Small intestine (tissue), 7 donors: Measurements from ENCODE around the gene EFCAB11. TPM values are rescaled to one million over a fixed set of nuclear protein-coding genes. Genes with fewer than 3 reads are reported as not detected.

Source experiments
- DNase-seq, 2 donors: peaks; one replicate each; pipeline versions ENCODE4 v3.0.0 to v3.0.0-alpha.2; 2013
- FAIRE-seq: peaks from 2 replicates; lab custom pipeline; 2012; peaks lifted over from hg19 to GRCh38; lab: Jason Lieb, UNC
- H3K27ac ChIP-seq, 3 donors: one replicate each; pipeline ENCODE4 v1.5.1; 2013; ENCODE audit warnings: low read length in 2 of 3, mild to moderate bottlenecking in 2 of 3, control low read depth in 1 of 3, inconsistent platforms in 1 of 3, low read depth in 1 of 3, moderate library complexity in 1 of 3
- H3K27me3 ChIP-seq, 3 donors: one replicate each; pipeline ENCODE4 v1.6.1; 2013; ENCODE audit warnings: low read length in 3 of 3, inconsistent platforms in 1 of 3; ENCODE audit not compliant: control insufficient read depth in 3 of 3, insufficient read depth in 3 of 3
- H3K36me3 ChIP-seq, 3 donors: one replicate each; pipeline ENCODE4 v1.6.1; 2013; ENCODE audit warnings: low read length in 3 of 3, inconsistent platforms in 1 of 3, low read depth in 1 of 3, mild to moderate bottlenecking in 1 of 3, moderate library complexity in 1 of 3; ENCODE audit not compliant: control insufficient read depth in 3 of 3, insufficient read depth in 2 of 3
- H3K4me1 ChIP-seq, 3 donors: one replicate each; pipeline ENCODE4 v1.6.1; 2013; ENCODE audit warnings: low read length in 2 of 3, inconsistent platforms in 1 of 3, low read depth in 1 of 3, mild to moderate bottlenecking in 1 of 3, moderate library complexity in 1 of 3; ENCODE audit not compliant: control insufficient read depth in 3 of 3, insufficient read depth in 2 of 3
- H3K4me3 ChIP-seq, 3 donors: one replicate each; pipeline ENCODE4 v1.5.1; 2013; ENCODE audit warnings: low read length in 3 of 3, control low read depth in 1 of 3, inconsistent platforms in 1 of 3, low read depth in 1 of 3, mild to moderate bottlenecking in 1 of 3, moderate library complexity in 1 of 3
- H3K9me3 ChIP-seq, 2 donors: one replicate each; pipeline ENCODE4 v1.6.1; 2013; ENCODE audit warnings: low read depth in 1 of 2, low read length in 1 of 2; ENCODE audit not compliant: control insufficient read depth in 2 of 2, insufficient read depth in 1 of 2
- WGBS, 3 donors: extraction: QIAGEN DNeasy Blood & Tissue Kit; methylation state at CpG; one replicate each; pipeline ENCODE4 v1.1.7; 2013; 5-methylcytosine and 5-hydroxymethylcytosine counted together
- polyA plus RNA-seq, 4 donors: library from polyadenylated mRNA; stranded (reverse) in 3 of 4; unstranded in 1 of 4; fragments of 200-250 nt in 3 of 4; fragments of 120-200 nt in 1 of 4; gene quantifications; one replicate each; pipeline versions ENCODE4 v1.2.1 to v1.2.3, GENCODE V29; 2013
- donor health status: healthy with polysubstance abuse.
- donor health status: control.
- donor health status: control.
- donor health status: Bipolar disorder and iron deficiency.
- donor health status: healthy.

EFCAB11 gene
- polyA plus RNA-seq, 4 donors, result 3.8 to 15.4 (median 7.8) TPM

DNA sequence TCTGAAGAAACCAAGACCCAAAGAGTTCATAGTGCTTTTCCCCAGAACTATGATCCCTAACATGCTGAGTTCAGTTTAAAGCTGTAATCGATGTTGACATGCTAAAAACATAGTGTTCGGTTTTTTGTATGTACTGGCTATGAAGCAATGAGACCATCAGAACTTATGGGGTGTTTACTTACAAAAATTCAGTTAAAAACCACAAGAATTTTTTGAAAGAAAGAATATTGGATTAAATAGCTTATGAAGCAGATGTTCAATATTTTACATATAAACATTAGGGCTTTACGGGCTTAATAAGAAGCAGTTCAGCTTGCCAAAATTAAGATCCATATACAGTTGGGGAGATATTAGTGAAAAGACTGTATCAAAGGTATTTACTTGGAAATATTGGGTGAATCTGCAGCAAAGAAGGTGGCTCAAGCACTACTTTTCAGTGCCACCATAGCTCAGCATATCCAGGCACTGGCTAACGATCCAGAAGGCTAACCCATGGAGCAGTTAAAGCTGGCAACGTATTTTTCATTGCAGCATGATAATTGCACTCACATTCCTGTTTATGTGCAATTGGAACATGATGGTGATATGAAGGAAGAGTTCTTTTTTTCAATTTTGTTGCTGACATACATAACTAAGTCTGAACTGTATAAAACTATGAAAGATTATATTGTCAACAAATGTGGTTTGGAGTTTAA lies 125.9 kb downstream of the EFCAB11 start:
- no peak for FAIRE-seq
- H3K4me3 ChIP-seq, result no peak overlapping the region
- no peaks in the 10 kb centered on the region for H3K9me3 ChIP-seq
- H3K27me3 ChIP-seq, result no peaks in the 10 kb centered on the region
- H3K27ac ChIP-seq, result no peak overlapping the region
- WGBS, 3 donors, result 71 to 91% (median 87%) methylated on average over 5 of the region's 5 CpGs
- H3K4me1 ChIP-seq, result no peaks in the 10 kb centered on the region
- no peak for DNase-seq
- no peaks in the 10 kb centered on the region for H3K36me3 ChIP-seq

DNA sequence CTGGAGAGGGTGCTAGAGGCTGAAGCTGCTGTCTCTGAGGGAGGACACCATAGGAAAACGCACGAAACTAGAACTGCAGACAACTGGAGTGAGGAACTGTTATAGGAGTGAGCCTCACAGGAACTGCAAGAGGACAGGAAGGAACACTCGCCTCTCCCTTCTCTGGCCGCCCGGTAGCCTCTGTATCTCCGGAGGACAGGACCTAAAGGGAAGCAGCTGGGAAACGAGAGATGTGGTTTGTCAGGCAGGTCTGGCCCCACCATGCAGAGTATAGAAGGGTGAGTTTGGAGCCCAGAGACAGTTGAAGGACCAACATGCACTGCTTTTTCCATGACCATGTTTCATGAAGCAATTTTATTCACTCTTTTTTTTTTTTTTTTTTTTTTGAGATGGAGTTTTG lies 127.3 kb downstream of the EFCAB11 start:
- FAIRE-seq (no peak), DNase-seq (no peak)
- no peak overlapping the region for H3K27ac ChIP-seq
- no peaks in the 10 kb centered on the region for H3K27me3 ChIP-seq
- H3K4me3 ChIP-seq, result no peak overlapping the region
- H3K4me1 ChIP-seq, result no peaks in the 10 kb centered on the region
- peaks cover 0 to 4% of the 10 kb centered on the region in 2 donors for H3K9me3 ChIP-seq
- 76 to 93% (median 82%) methylated on average over 7 of the region's 7 CpGs for WGBS, 3 donors
- no peaks in the 10 kb centered on the region for H3K36me3 ChIP-seq

DNA sequence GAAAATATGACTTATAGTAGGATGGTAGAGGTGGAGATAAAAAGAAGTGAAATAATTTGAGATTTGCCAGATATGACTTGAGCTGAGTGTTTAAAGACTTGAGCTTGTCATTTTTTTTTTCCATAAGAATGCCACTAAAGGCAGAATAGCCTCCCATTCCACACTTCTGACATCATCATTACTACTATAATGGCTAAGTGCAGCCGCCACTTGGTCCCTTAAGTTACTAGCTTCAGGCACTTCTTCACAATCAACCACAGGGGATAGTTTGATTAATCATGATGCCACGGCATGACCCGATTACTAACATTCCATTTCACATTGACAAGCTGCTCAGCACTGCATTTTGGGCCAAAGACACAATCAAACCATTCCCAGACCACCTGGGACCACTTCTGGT lies 127.9 kb downstream of the EFCAB11 start:
- Histone ChIP-seq H3K27ac (no peak overlapping the region), H3K4me3 (no peak overlapping the region), H3K4me1 (no peaks in the 10 kb centered on the region), H3K36me3 (no peaks in the 10 kb centered on the region), H3K27me3 (no peaks in the 10 kb centered on the region), H3K9me3 (peaks cover 0 to 4% of the 10 kb centered on the region in 2 donors)
- WGBS, 3 donors, result 87 to 91% (median 88%) methylated on average over 3 of the region's 3 CpGs
- FAIRE-seq, result no peak
- no peak for DNase-seq

DNA sequence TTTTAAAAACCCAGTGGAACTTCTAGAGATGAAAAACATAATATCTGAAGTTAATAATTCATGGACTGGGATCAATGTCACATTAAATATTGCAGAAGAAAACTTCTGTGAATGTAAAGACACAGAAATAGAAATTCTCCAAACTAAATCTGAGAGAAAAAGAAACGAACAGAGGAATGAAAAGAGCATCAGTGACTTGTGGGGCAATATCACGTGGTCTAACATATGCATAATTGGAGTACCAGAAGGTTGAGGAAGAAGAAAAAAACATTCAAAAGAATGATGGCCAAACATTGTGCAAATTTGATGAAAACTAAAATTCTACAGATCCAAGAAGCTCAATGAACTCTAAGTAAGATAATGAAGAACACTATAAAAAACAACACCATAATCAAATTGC lies 130.8 kb downstream of the EFCAB11 start:
- 80 to 94% (median 93%) methylated on average over 2 of the region's 2 CpGs for WGBS, 3 donors
- H3K4me1 ChIP-seq, result no peaks in the 10 kb centered on the region
- H3K36me3 ChIP-seq, result no peaks in the 10 kb centered on the region
- no peak for DNase-seq
- FAIRE-seq, result no peak
- peaks cover 0 to 4% of the 10 kb centered on the region in 2 donors for H3K9me3 ChIP-seq
- H3K4me3 ChIP-seq, result no peak overlapping the region
- H3K27ac ChIP-seq, result no peak overlapping the region
- no peaks in the 10 kb centered on the region for H3K27me3 ChIP-seq

DNA sequence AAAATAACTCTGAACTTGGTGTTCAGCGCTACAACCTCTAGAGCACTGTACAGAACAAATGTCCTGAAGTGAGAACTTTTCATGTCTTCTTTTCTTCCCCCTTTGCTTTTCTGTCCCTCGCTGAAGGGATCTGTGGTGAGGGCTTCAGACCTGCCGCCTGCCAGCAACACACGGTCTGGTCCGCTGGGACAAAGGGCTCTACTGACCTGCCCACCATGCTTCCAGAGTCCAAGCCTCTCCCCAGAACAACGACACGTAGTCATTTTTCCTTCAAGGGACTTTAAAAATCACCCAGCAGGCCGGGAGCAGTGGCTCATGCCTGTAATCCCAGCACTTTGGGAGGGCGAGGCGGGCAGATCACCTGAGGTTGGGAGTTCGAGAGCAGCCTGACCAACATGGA lies 140.4 kb downstream of the EFCAB11 start:
- WGBS, 3 donors, result 91 to 95% (median 94%) methylated on average over 11 of the region's 11 CpGs
- peaks cover 0 to 2% (median 0%) of the 10 kb centered on the region in 3 donors for H3K36me3 ChIP-seq
- no peak overlapping the region for H3K4me3 ChIP-seq
- no peaks in the 10 kb centered on the region for H3K9me3 ChIP-seq
- FAIRE-seq (no peak), DNase-seq (no peak)
- no peaks in the 10 kb centered on the region for H3K27me3 ChIP-seq
- no peak overlapping the region for H3K27ac ChIP-seq
- no peaks in the 10 kb centered on the region for H3K4me1 ChIP-seq

DNA sequence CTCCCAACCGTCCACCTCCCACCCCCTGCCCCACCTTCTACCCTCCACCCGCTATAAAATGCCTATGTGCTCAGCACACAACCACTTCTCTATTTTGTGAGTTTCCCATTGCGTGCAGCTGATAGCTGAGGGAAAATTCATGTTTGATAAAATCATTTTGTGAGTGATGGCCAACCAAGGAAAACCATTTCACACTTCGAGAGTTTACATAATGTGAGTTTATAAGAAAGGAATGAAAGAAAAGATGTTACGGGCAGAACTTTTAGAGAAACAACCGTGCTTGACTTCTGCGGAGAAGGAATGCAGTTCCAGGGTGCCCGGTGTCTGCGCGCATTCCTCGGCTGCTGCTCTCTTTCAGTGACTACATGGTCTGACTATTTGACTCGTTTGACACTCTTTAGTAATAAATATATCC lies 140.9 kb downstream of the EFCAB11 start:
- H3K4me3 ChIP-seq, result no peak overlapping the region
- WGBS, 3 donors, result 64 to 78% (median 78%) methylated on average over 12 of the region's 12 CpGs
- H3K27ac ChIP-seq, result no peak overlapping the region
- FAIRE-seq, result no peak
- DNase-seq, result no peak
- H3K27me3 ChIP-seq, result no peaks in the 10 kb centered on the region
- H3K9me3 ChIP-seq, result no peaks in the 10 kb centered on the region
- H3K36me3 ChIP-seq, result peaks cover 0 to 2% (median 0%) of the 10 kb centered on the region in 3 donors
- H3K4me1 ChIP-seq, result no peaks in the 10 kb centered on the region

DNA sequence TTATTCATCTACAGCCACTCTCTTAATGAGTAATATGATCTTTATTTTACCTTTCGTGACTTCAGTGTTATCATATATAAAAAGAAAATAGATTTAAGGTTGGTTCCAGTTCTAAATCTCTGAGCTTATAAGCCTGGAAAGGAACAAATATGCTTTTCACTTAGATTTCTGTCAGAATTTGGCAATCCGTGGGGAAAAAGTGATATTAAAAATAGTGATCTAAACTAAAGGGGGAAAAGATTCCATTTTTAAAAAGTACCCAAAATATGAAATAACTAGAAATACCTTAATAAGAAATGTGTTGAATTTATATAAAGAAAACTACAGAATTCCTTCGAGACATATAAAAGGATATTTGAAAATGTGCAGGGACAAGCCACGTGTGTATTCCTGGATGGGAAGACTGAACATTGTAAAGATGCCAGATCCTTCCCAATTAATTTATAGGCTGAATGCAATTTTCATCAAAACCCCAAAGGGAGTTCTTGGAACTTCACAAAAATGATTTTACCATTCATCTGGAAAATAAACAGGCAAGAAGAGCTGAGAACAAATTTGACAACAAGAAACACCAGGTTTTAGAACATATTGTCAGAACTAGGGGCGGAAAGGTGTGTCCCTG lies 142.5 kb downstream of the EFCAB11 start:
- Histone ChIP-seq H3K36me3 (peaks cover 0 to 2% (median 0%) of the 10 kb centered on the region in 3 donors), H3K4me1 (no peaks in the 10 kb centered on the region), H3K27ac (no peak overlapping the region), H3K27me3 (no peaks in the 10 kb centered on the region), H3K9me3 (no peaks in the 10 kb centered on the region), H3K4me3 (no peak overlapping the region)
- FAIRE-seq (no peak), DNase-seq (no peak)
- WGBS, 3 donors, result 91 to 94% (median 93%) methylated on average over 5 of the region's 5 CpGs

DNA sequence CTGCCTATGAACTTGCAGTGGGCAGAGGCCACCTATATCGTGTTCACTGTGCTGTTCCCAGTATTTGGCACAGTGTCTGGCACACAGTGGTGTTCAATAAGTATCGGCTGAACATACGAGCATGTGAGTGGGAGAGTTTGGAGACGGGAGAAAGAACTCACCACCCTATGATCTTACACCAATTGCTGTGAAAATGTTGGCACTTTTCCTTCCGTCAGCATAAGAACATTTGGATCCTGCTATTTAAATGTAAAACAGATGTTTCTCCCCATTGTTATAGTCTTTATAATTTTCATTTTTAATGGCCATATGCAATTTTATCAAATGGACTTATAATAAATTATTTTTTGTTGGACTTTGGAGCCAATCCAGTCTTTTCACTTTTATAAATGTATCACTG lies 144.4 kb downstream of the EFCAB11 start:
- FAIRE-seq (no peak), DNase-seq (no peak)
- no peaks in the 10 kb centered on the region for H3K27me3 ChIP-seq
- 85 to 96% (median 94%) methylated on average over 5 of the region's 5 CpGs for WGBS, 3 donors
- H3K36me3 ChIP-seq, result peaks cover 0 to 2% (median 0%) of the 10 kb centered on the region in 3 donors
- no peaks in the 10 kb centered on the region for H3K9me3 ChIP-seq
- peaks cover 0 to 3% (median 0%) of the 10 kb centered on the region in 3 donors for H3K4me1 ChIP-seq
- no peak overlapping the region for H3K4me3 ChIP-seq
- no peak overlapping the region for H3K27ac ChIP-seq
